WTC11 (cell line): ENCODE results near the gene MAPK8IP1.
A peak's percentile ranks its signal among the peaks of the same experiment; 100 is the strongest.

Experiments
- CBFB ChIP-seq: sonication (generic); formaldehyde crosslinking; IDR thresholded peaks from 2 replicates; pipeline ENCODE4 v1.8.1; 2022; ENCODE audit warnings: mild to moderate bottlenecking, low read depth, missing genetic modification reagents
- CREB1 ChIP-seq: sonication (generic); formaldehyde crosslinking; IDR thresholded peaks from 2 replicates; pipeline ENCODE4 v1.8.0; 2023; ENCODE audit warnings: mild to moderate bottlenecking, missing genetic modification reagents
- CTCF ChIP-seq: fragments of 200-600 bp; IDR thresholded peaks from 2 replicates; pipeline ENCODE4 v1.8.0; 2022; ENCODE audit warnings: antibody characterized with exemption
- ETV6 ChIP-seq: sonication (generic); formaldehyde crosslinking; IDR thresholded peaks from 2 replicates; pipeline ENCODE4 v1.8.1; 2022; ENCODE audit warnings: mild to moderate bottlenecking, missing genetic modification reagents
- FOXP1 ChIP-seq: sonication (generic); formaldehyde crosslinking; IDR thresholded peaks from 2 replicates; pipeline ENCODE4 v1.8.0; 2022; ENCODE audit warnings: missing genetic modification reagents, mild to moderate bottlenecking, moderate library complexity, borderline replicate concordance
- IRF2 ChIP-seq: sonication (generic); formaldehyde crosslinking; IDR thresholded peaks from 2 replicates; pipeline ENCODE4 v1.8.0; 2022; ENCODE audit warnings: low read depth, missing genetic modification reagents, borderline replicate concordance
- MAX ChIP-seq: sonication (generic); formaldehyde crosslinking; IDR thresholded peaks from 2 replicates; pipeline ENCODE4 v1.8.0; 2022; ENCODE audit warnings: mild to moderate bottlenecking, missing genetic modification reagents
- ZNF512 ChIP-seq: sonication (generic); formaldehyde crosslinking; IDR thresholded peaks from 2 replicates; pipeline ENCODE4 v1.8.1; 2022; ENCODE audit warnings: missing genetic modification reagents, borderline replicate concordance
- TF ChIP-seq, protein P1 (sequence below): sonication (generic); formaldehyde crosslinking; IDR thresholded peaks from 2 replicates; pipeline ENCODE4 v1.8.1; 2023; ENCODE audit warnings: mild to moderate bottlenecking, missing genetic modification reagents, moderate library complexity
- TF ChIP-seq, protein P2 (sequence below): sonication (generic); formaldehyde crosslinking; IDR thresholded peaks from 2 replicates; pipeline ENCODE4 v1.8.0; 2022; ENCODE audit warnings: mild to moderate bottlenecking, missing genetic modification reagents

- no peak for TF ChIP-seq MAX (CRISPR knock-in tag)
- TF ChIP-seq, protein P1, sequence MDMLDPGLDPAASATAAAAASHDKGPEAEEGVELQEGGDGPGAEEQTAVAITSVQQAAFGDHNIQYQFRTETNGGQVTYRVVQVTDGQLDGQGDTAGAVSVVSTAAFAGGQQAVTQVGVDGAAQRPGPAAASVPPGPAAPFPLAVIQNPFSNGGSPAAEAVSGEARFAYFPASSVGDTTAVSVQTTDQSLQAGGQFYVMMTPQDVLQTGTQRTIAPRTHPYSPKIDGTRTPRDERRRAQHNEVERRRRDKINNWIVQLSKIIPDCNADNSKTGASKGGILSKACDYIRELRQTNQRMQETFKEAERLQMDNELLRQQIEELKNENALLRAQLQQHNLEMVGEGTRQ (CRISPR knock-in tag): no peak
- TF ChIP-seq FOXP1 (CRISPR knock-in tag): no peak
- no peak for TF ChIP-seq CTCF
- 0 out of 2 replicates have a peak, but pooled peaks have one; percentile 28 for TF ChIP-seq ETV6 (CRISPR knock-in tag)
- TF ChIP-seq IRF2 (CRISPR knock-in tag): no peak
- TF ChIP-seq, protein P2, sequence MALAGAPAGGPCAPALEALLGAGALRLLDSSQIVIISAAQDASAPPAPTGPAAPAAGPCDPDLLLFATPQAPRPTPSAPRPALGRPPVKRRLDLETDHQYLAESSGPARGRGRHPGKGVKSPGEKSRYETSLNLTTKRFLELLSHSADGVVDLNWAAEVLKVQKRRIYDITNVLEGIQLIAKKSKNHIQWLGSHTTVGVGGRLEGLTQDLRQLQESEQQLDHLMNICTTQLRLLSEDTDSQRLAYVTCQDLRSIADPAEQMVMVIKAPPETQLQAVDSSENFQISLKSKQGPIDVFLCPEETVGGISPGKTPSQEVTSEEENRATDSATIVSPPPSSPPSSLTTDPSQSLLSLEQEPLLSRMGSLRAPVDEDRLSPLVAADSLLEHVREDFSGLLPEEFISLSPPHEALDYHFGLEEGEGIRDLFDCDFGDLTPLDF: no peak
- TF ChIP-seq ZNF512 (CRISPR knock-in tag): no peak
- no peak for TF ChIP-seq CREB1 (CRISPR knock-in tag)
- no peak for TF ChIP-seq CBFB (CRISPR knock-in tag)
These were observed 32.3 kb downstream of the MAPK8IP1 start, which contains the start of gene PEX16 for GRCh38 chr11:45917623-45918330.
